ENCODE data around the gene CRHR2. TPM values are rescaled to one million over a fixed set of nuclear protein-coding genes. Genes with fewer than 3 reads are reported as not detected.

The CRHR2 gene
- polyA plus RNA-seq, 2 donors: 0.04 to 0.06 TPM

- Histone ChIP-seq H3K4me3 (ENCODE audit: low read depth in 1 of 2, low read length in 2 of 2) (no peak overlapping the region), H3K27me3 (ENCODE audit: control insufficient read depth in 1 of 2, insufficient read depth in 2 of 2, low read length in 2 of 2) (no peaks in the 10 kb centered on the region), H3K9me3 (ENCODE audit: control insufficient read depth in 2 of 2, insufficient read depth in 1 of 2, low read depth in 1 of 2, low read length in 1 of 2) (no peaks in the 10 kb centered on the region), H3K27ac (ENCODE audit: low read depth in 2 of 2, low read length in 1 of 2) (no peak overlapping the region), H3K36me3 (ENCODE audit: control insufficient read depth in 2 of 2, insufficient read depth in 2 of 2, low read length in 1 of 2) (no peaks in the 10 kb centered on the region), H3K4me1 (ENCODE audit: control insufficient read depth in 2 of 2, insufficient read depth in 2 of 2, low read length in 1 of 2) (no peaks in the 10 kb centered on the region)
- WGBS, 2 donors: 7 to 8% methylated on average over 6 of the region's 6 CpGs
Observed at GRCh38 chr7:30671793-30672465, 10.3 kb downstream of the CRHR2 start.

- no peak overlapping the region for H3K27ac ChIP-seq (ENCODE audit: low read depth in 2 of 2, low read length in 1 of 2)
- H3K36me3 ChIP-seq (ENCODE audit: control insufficient read depth in 2 of 2, insufficient read depth in 2 of 2, low read length in 1 of 2): no peaks in the 10 kb centered on the region
- WGBS, 2 donors: 61 to 67% methylated on average over 4 of the region's 4 CpGs
- H3K4me1 ChIP-seq (ENCODE audit: control insufficient read depth in 2 of 2, insufficient read depth in 2 of 2, low read length in 1 of 2): no peaks in the 10 kb centered on the region
- no peaks in the 10 kb centered on the region for H3K9me3 ChIP-seq (ENCODE audit: control insufficient read depth in 2 of 2, insufficient read depth in 1 of 2, low read depth in 1 of 2, low read length in 1 of 2)
- no peaks in the 10 kb centered on the region for H3K27me3 ChIP-seq (ENCODE audit: control insufficient read depth in 1 of 2, insufficient read depth in 2 of 2, low read length in 2 of 2)
- H3K4me3 ChIP-seq (ENCODE audit: low read depth in 1 of 2, low read length in 2 of 2): no peak overlapping the region
Observed at GRCh38 chr7:30668102-30668501, 14.2 kb downstream of the CRHR2 start.

- Histone ChIP-seq H3K4me3 (ENCODE audit: low read depth in 1 of 2, low read length in 2 of 2) (no peak overlapping the region), H3K4me1 (ENCODE audit: control insufficient read depth in 2 of 2, insufficient read depth in 2 of 2, low read length in 1 of 2) (no peaks in the 10 kb centered on the region), H3K9me3 (ENCODE audit: control insufficient read depth in 2 of 2, insufficient read depth in 1 of 2, low read depth in 1 of 2, low read length in 1 of 2) (no peaks in the 10 kb centered on the region), H3K36me3 (ENCODE audit: control insufficient read depth in 2 of 2, insufficient read depth in 2 of 2, low read length in 1 of 2) (no peaks in the 10 kb centered on the region), H3K27me3 (ENCODE audit: control insufficient read depth in 1 of 2, insufficient read depth in 2 of 2, low read length in 2 of 2) (no peaks in the 10 kb centered on the region), H3K27ac (ENCODE audit: low read depth in 2 of 2, low read length in 1 of 2) (no peak overlapping the region)
- WGBS, 2 donors: 79 to 83% methylated on average over 3 of the region's 3 CpGs
Observed at GRCh38 chr7:30667172-30667571, 15.1 kb downstream of the CRHR2 start.

GRCh38 chr7:30665449-30665848, 16.8 kb downstream of the CRHR2 start:
- Histone ChIP-seq H3K27ac (ENCODE audit: low read depth in 2 of 2, low read length in 1 of 2) (no peak overlapping the region), H3K36me3 (ENCODE audit: control insufficient read depth in 2 of 2, insufficient read depth in 2 of 2, low read length in 1 of 2) (no peaks in the 10 kb centered on the region), H3K4me3 (ENCODE audit: low read depth in 1 of 2, low read length in 2 of 2) (no peak overlapping the region), H3K27me3 (ENCODE audit: control insufficient read depth in 1 of 2, insufficient read depth in 2 of 2, low read length in 2 of 2) (no peaks in the 10 kb centered on the region), H3K4me1 (ENCODE audit: control insufficient read depth in 2 of 2, insufficient read depth in 2 of 2, low read length in 1 of 2) (no peaks in the 10 kb centered on the region), H3K9me3 (ENCODE audit: control insufficient read depth in 2 of 2, insufficient read depth in 1 of 2, low read depth in 1 of 2, low read length in 1 of 2) (no peaks in the 10 kb centered on the region)
- WGBS, 2 donors: 82 to 84% methylated on average over 11 of the region's 11 CpGs

GRCh38 chr7:30665043-30665442, 17.2 kb downstream of the CRHR2 start:
- Histone ChIP-seq H3K4me3 (ENCODE audit: low read depth in 1 of 2, low read length in 2 of 2) (no peak overlapping the region), H3K27ac (ENCODE audit: low read depth in 2 of 2, low read length in 1 of 2) (no peak overlapping the region), H3K36me3 (ENCODE audit: control insufficient read depth in 2 of 2, insufficient read depth in 2 of 2, low read length in 1 of 2) (no peaks in the 10 kb centered on the region), H3K27me3 (ENCODE audit: control insufficient read depth in 1 of 2, insufficient read depth in 2 of 2, low read length in 2 of 2) (no peaks in the 10 kb centered on the region), H3K9me3 (ENCODE audit: control insufficient read depth in 2 of 2, insufficient read depth in 1 of 2, low read depth in 1 of 2, low read length in 1 of 2) (no peaks in the 10 kb centered on the region), H3K4me1 (ENCODE audit: control insufficient read depth in 2 of 2, insufficient read depth in 2 of 2, low read length in 1 of 2) (no peaks in the 10 kb centered on the region)
- WGBS, 2 donors: 69 to 74% methylated on average over 8 of the region's 8 CpGs

- no peaks in the 10 kb centered on the region for H3K27me3 ChIP-seq (ENCODE audit: control insufficient read depth in 1 of 2, insufficient read depth in 2 of 2, low read length in 2 of 2)
- 85 to 92% methylated on average over 2 of the region's 2 CpGs for WGBS, 2 donors
- H3K4me1 ChIP-seq (ENCODE audit: control insufficient read depth in 2 of 2, insufficient read depth in 2 of 2, low read length in 1 of 2): no peaks in the 10 kb centered on the region
- H3K27ac ChIP-seq (ENCODE audit: low read depth in 2 of 2, low read length in 1 of 2): no peak overlapping the region
- no peaks in the 10 kb centered on the region for H3K36me3 ChIP-seq (ENCODE audit: control insufficient read depth in 2 of 2, insufficient read depth in 2 of 2, low read length in 1 of 2)
- no peaks in the 10 kb centered on the region for H3K9me3 ChIP-seq (ENCODE audit: control insufficient read depth in 2 of 2, insufficient read depth in 1 of 2, low read depth in 1 of 2, low read length in 1 of 2)
- no peak overlapping the region for H3K4me3 ChIP-seq (ENCODE audit: low read depth in 1 of 2, low read length in 2 of 2)
Observed at GRCh38 chr7:30664184-30664885, 17.9 kb downstream of the CRHR2 start.

- Histone ChIP-seq H3K4me1 (ENCODE audit: control insufficient read depth in 2 of 2, insufficient read depth in 2 of 2, low read length in 1 of 2) (no peaks in the 10 kb centered on the region), H3K27me3 (ENCODE audit: control insufficient read depth in 1 of 2, insufficient read depth in 2 of 2, low read length in 2 of 2) (no peaks in the 10 kb centered on the region), H3K9me3 (ENCODE audit: control insufficient read depth in 2 of 2, insufficient read depth in 1 of 2, low read depth in 1 of 2, low read length in 1 of 2) (no peaks in the 10 kb centered on the region), H3K4me3 (ENCODE audit: low read depth in 1 of 2, low read length in 2 of 2) (no peak overlapping the region), H3K36me3 (ENCODE audit: control insufficient read depth in 2 of 2, insufficient read depth in 2 of 2, low read length in 1 of 2) (no peaks in the 10 kb centered on the region), H3K27ac (ENCODE audit: low read depth in 2 of 2, low read length in 1 of 2) (no peak overlapping the region)
- 66 to 70% methylated on average over 4 of the region's 4 CpGs for WGBS, 2 donors
Observed at GRCh38 chr7:30663414-30663813, 18.8 kb downstream of the CRHR2 start.

GRCh38 chr7:30662431-30662939, 19.8 kb downstream of the CRHR2 start:
- no peaks in the 10 kb centered on the region for H3K36me3 ChIP-seq (ENCODE audit: control insufficient read depth in 2 of 2, insufficient read depth in 2 of 2, low read length in 1 of 2)
- no peaks in the 10 kb centered on the region for H3K27me3 ChIP-seq (ENCODE audit: control insufficient read depth in 1 of 2, insufficient read depth in 2 of 2, low read length in 2 of 2)
- no peaks in the 10 kb centered on the region for H3K4me1 ChIP-seq (ENCODE audit: control insufficient read depth in 2 of 2, insufficient read depth in 2 of 2, low read length in 1 of 2)
- no peak overlapping the region for H3K27ac ChIP-seq (ENCODE audit: low read depth in 2 of 2, low read length in 1 of 2)
- no peak overlapping the region for H3K4me3 ChIP-seq (ENCODE audit: low read depth in 1 of 2, low read length in 2 of 2)
- WGBS, 2 donors: 85 to 94% methylated on average over 9 of the region's 9 CpGs
- no peaks in the 10 kb centered on the region for H3K9me3 ChIP-seq (ENCODE audit: control insufficient read depth in 2 of 2, insufficient read depth in 1 of 2, low read depth in 1 of 2, low read length in 1 of 2)

GRCh38 chr7:30661926-30662325, 20.3 kb downstream of the CRHR2 start:
- no peak overlapping the region for H3K4me3 ChIP-seq (ENCODE audit: low read depth in 1 of 2, low read length in 2 of 2)
- H3K9me3 ChIP-seq (ENCODE audit: control insufficient read depth in 2 of 2, insufficient read depth in 1 of 2, low read depth in 1 of 2, low read length in 1 of 2): no peaks in the 10 kb centered on the region
- no peaks in the 10 kb centered on the region for H3K36me3 ChIP-seq (ENCODE audit: control insufficient read depth in 2 of 2, insufficient read depth in 2 of 2, low read length in 1 of 2)
- no peaks in the 10 kb centered on the region for H3K27me3 ChIP-seq (ENCODE audit: control insufficient read depth in 1 of 2, insufficient read depth in 2 of 2, low read length in 2 of 2)
- H3K27ac ChIP-seq (ENCODE audit: low read depth in 2 of 2, low read length in 1 of 2): no peak overlapping the region
- no peaks in the 10 kb centered on the region for H3K4me1 ChIP-seq (ENCODE audit: control insufficient read depth in 2 of 2, insufficient read depth in 2 of 2, low read length in 1 of 2)
- 87 to 91% methylated on average over 6 of the region's 6 CpGs for WGBS, 2 donors

All from esophagus (tissue), 2 donors.